ENCODE measurements around the gene NUP210L. TPM values are rescaled to one million over a fixed set of nuclear protein-coding genes. Genes with fewer than 3 reads are reported as not detected.

NUP210L gene
- total and polyA plus RNA-seq, 4 donors: 0.08 TPM; not detected in 3

DNA sequence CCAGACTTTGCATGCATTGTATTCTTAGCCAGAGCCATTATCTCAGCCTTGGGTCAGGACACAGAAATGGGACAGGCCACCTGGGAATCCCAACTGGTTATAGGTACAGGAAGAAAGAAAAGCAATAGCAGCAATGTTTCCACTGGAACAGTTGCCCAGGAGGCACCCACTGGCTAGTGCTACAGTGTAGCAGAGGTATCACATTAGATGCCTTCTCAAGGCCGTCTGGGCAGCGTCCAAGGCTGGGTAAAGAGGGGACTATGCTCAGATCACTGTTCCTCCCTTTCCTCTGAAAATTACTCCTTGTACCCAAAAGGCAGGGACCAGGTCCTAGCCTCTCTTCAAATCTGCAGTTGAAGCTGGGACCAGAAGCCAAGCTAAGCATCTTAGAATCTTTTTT lies 184.5 kb downstream of the NUP210L start (continued):
- TF ChIP-seq, protein P1, sequence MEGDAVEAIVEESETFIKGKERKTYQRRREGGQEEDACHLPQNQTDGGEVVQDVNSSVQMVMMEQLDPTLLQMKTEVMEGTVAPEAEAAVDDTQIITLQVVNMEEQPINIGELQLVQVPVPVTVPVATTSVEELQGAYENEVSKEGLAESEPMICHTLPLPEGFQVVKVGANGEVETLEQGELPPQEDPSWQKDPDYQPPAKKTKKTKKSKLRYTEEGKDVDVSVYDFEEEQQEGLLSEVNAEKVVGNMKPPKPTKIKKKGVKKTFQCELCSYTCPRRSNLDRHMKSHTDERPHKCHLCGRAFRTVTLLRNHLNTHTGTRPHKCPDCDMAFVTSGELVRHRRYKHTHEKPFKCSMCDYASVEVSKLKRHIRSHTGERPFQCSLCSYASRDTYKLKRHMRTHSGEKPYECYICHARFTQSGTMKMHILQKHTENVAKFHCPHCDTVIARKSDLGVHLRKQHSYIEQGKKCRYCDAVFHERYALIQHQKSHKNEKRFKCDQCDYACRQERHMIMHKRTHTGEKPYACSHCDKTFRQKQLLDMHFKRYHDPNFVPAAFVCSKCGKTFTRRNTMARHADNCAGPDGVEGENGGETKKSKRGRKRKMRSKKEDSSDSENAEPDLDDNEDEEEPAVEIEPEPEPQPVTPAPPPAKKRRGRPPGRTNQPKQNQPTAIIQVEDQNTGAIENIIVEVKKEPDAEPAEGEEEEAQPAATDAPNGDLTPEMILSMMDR (IDR thresholded peaks at IDR 0.05; ENCODE audit: low read depth, low read length, missing input control): no peak
- TF ChIP-seq HNF4G (IDR thresholded peaks at IDR 0.05): no peak
- TF ChIP-seq HNF4A (conservative IDR thresholded peaks at IDR 0.05): no peak
- TF ChIP-seq GABPA (IDR thresholded peaks at IDR 0.05 in 1 of 2, conservative IDR thresholded peaks at IDR 0.05 in 1 of 2): no peak
- no peak for TF ChIP-seq TAF1 (conservative IDR thresholded peaks at IDR 0.05)

DNA sequence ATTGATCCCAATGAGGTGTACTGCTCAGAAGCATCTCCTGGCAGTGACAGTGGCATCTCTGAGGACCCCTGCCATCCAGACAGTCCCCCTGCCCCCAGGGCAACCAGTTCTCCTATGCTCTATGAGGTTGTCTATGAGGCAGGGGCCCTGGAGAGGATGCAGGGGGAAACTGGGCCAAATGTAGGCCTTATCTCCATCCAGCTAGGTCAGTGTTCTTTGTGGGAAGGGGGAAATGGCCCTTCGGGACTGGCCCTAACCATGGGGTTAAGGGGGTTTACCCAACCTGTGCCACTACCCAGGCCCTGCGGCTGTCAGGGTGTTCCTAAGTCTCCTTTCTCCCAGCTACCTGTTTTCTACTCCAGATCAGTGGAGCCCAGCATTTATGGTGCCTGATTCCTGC lies 185.9 kb downstream of the NUP210L start:
- Histone ChIP-seq H3K9ac (ENCODE audit: low read depth in 1 of 2, low read length in 2 of 2) (no peak overlapping the region), H3K27me3 (ENCODE audit: control insufficient read depth in 4 of 4, insufficient read depth in 4 of 4, low read length in 3 of 4) (no peaks in the 10 kb centered on the region), H3K9me3 (ENCODE audit: control insufficient read depth in 4 of 4, low read length in 3 of 4) (no peaks in the 10 kb centered on the region), H3K27ac (ENCODE audit: low read depth in 1 of 2, low read length in 2 of 2) (no peak overlapping the region), H3K36me3 (ENCODE audit: control insufficient read depth in 4 of 4, insufficient read depth in 3 of 4, low read depth in 1 of 4, low read length in 3 of 4) (peaks cover 0 to 8% (median 4%) of the 10 kb centered on the region in 4 donors), H3K4me3 (ENCODE audit: low read depth in 1 of 3, low read length in 3 of 3) (no peak overlapping the region), H3K4me1 (ENCODE audit: control insufficient read depth in 4 of 4, insufficient read depth in 4 of 4, low read length in 3 of 4) (peaks cover 5 to 33% (median 20%) of the 10 kb centered on the region in 4 donors)
- 91% methylated on average over 2 of the region's 2 CpGs for WGBS
- TF ChIP-seq JUND (IDR thresholded peaks at IDR 0.05) (no peak), GABPA (IDR thresholded peaks at IDR 0.05 in 1 of 2, conservative IDR thresholded peaks at IDR 0.05 in 1 of 2) (no peak)
- TF ChIP-seq, protein P2, sequence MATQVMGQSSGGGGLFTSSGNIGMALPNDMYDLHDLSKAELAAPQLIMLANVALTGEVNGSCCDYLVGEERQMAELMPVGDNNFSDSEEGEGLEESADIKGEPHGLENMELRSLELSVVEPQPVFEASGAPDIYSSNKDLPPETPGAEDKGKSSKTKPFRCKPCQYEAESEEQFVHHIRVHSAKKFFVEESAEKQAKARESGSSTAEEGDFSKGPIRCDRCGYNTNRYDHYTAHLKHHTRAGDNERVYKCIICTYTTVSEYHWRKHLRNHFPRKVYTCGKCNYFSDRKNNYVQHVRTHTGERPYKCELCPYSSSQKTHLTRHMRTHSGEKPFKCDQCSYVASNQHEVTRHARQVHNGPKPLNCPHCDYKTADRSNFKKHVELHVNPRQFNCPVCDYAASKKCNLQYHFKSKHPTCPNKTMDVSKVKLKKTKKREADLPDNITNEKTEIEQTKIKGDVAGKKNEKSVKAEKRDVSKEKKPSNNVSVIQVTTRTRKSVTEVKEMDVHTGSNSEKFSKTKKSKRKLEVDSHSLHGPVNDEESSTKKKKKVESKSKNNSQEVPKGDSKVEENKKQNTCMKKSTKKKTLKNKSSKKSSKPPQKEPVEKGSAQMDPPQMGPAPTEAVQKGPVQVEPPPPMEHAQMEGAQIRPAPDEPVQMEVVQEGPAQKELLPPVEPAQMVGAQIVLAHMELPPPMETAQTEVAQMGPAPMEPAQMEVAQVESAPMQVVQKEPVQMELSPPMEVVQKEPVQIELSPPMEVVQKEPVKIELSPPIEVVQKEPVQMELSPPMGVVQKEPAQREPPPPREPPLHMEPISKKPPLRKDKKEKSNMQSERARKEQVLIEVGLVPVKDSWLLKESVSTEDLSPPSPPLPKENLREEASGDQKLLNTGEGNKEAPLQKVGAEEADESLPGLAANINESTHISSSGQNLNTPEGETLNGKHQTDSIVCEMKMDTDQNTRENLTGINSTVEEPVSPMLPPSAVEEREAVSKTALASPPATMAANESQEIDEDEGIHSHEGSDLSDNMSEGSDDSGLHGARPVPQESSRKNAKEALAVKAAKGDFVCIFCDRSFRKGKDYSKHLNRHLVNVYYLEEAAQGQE (IDR thresholded peaks at IDR 0.05): no peak
- no peak for DNase-seq (ENCODE audit: low spot score)

DNA sequence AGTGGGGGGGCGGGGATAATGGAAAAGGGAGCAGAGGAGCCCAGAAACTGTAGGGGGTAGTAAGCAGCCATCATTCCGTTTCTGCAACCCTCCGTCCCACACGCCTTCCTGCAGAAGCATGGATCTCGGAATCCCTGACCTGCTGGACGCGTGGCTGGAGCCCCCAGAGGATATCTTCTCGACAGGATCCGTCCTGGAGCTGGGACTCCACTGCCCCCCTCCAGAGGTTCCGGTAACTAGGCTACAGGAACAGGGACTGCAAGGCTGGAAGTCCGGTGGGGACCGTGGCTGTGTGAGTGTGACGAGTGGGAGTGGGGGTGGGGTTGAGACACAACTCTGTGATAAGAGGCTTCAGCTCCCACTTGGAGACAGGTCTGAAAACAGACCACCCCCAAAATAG lies 186.5 kb downstream of the NUP210L start:
- peak overlapping the region in 1 of 2 donors; percentile 88 for H3K9ac ChIP-seq (ENCODE audit: low read depth in 1 of 2, low read length in 2 of 2)
- peak overlapping the region in 1 of 2 donors; percentile 96 for H3K27ac ChIP-seq (ENCODE audit: low read depth in 1 of 2, low read length in 2 of 2)
- TF ChIP-seq RXRA (IDR thresholded peaks at IDR 0.05) (no peak), FOXA2 (IDR thresholded peaks at IDR 0.05) (no peak), SP1 (IDR thresholded peaks at IDR 0.05) (no peak), HNF4A (conservative IDR thresholded peaks at IDR 0.05) (no peak), GABPA (IDR thresholded peaks at IDR 0.05 in 1 of 2, conservative IDR thresholded peaks at IDR 0.05 in 1 of 2) (no peak), EGR1 (IDR thresholded peaks at IDR 0.05; ENCODE audit: low read depth in 2 of 2) (no peak), HNF4G (IDR thresholded peaks at IDR 0.05) (no peak), RAD21 (IDR thresholded peaks at IDR 0.05) (no peak), YY1 (IDR thresholded peaks at IDR 0.05) (no peak)
- TF ChIP-seq, protein P3, sequence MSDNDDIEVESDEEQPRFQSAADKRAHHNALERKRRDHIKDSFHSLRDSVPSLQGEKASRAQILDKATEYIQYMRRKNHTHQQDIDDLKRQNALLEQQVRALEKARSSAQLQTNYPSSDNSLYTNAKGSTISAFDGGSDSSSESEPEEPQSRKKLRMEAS (IDR thresholded peaks at IDR 0.05): no peak
- TF ChIP-seq, protein P4, sequence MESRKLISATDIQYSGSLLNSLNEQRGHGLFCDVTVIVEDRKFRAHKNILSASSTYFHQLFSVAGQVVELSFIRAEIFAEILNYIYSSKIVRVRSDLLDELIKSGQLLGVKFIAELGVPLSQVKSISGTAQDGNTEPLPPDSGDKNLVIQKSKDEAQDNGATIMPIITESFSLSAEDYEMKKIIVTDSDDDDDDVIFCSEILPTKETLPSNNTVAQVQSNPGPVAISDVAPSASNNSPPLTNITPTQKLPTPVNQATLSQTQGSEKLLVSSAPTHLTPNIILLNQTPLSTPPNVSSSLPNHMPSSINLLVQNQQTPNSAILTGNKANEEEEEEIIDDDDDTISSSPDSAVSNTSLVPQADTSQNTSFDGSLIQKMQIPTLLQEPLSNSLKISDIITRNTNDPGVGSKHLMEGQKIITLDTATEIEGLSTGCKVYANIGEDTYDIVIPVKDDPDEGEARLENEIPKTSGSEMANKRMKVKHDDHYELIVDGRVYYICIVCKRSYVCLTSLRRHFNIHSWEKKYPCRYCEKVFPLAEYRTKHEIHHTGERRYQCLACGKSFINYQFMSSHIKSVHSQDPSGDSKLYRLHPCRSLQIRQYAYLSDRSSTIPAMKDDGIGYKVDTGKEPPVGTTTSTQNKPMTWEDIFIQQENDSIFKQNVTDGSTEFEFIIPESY (IDR thresholded peaks at IDR 0.05): no peak
- H3K4me3 ChIP-seq (ENCODE audit: low read depth in 1 of 3, low read length in 3 of 3): peak overlapping the region in 2 of 3 donors; percentile 61 to 83
- H3K27me3 ChIP-seq (ENCODE audit: control insufficient read depth in 4 of 4, insufficient read depth in 4 of 4, low read length in 3 of 4): no peaks in the 10 kb centered on the region
- H3K36me3 ChIP-seq (ENCODE audit: control insufficient read depth in 4 of 4, insufficient read depth in 3 of 4, low read depth in 1 of 4, low read length in 3 of 4): peaks cover 0 to 2% (median under 1%) of the 10 kb centered on the region in 4 donors
- peak; percentile 44 for DNase-seq (ENCODE audit: low spot score)
- no peaks in the 10 kb centered on the region for H3K9me3 ChIP-seq (ENCODE audit: control insufficient read depth in 4 of 4, low read length in 3 of 4)
- WGBS: 29% methylated on average over 13 of the region's 13 CpGs
- peaks cover 5 to 36% (median 21%) of the 10 kb centered on the region in 4 donors for H3K4me1 ChIP-seq (ENCODE audit: control insufficient read depth in 4 of 4, insufficient read depth in 4 of 4, low read length in 3 of 4)

Data from liver (tissue), 9 donors.